Neural crest cell (in vitro differentiated cells): ENCODE data around the gene PIK3CD. TPM values are rescaled to one million over a fixed set of nuclear protein-coding genes. Genes with fewer than 3 reads are reported as not detected.
"Not testable (repeated sequence)": the region's sequence is repeated elsewhere in the genome, so short reads cannot be mapped to it uniquely, and the experiment has no call there.

Experiments used
- DNase-seq: peaks from one replicate; pipeline ENCODE4 v3.0.0; 2021; ENCODE audit warnings: low read depth, mixed read lengths, low spot score
- H3K27ac Mint-ChIP-seq: one replicate; pipeline ENCODE4 v1.8.0; 2021; ENCODE audit warnings: mild to moderate bottlenecking, mixed read lengths; ENCODE audit not compliant: unreplicated experiment
- H3K27me3 Mint-ChIP-seq: 2 replicates; pipeline ENCODE4 v1.8.0; 2021; ENCODE audit warnings: low read depth, mild to moderate bottlenecking, mixed read lengths
- H3K36me3 Mint-ChIP-seq: 2 replicates; pipeline ENCODE4 v1.8.0; 2021; ENCODE audit warnings: low read depth, mild to moderate bottlenecking, mixed read lengths
- H3K4me1 Mint-ChIP-seq: 2 replicates; pipeline ENCODE4 v1.8.0; 2021; ENCODE audit warnings: mixed read lengths
- H3K4me3 Mint-ChIP-seq: one replicate; pipeline ENCODE4 v1.8.0; 2021; ENCODE audit warnings: mild to moderate bottlenecking, mixed read lengths
- H3K9me3 Mint-ChIP-seq: 2 replicates; pipeline ENCODE4 v1.8.0; 2021; ENCODE audit warnings: mixed read lengths
- CTCF ChIP-seq: fragments of 200-600 bp; sonication (generic); conservative IDR thresholded peaks from 2 replicates; pipeline ENCODE4 v1.5.0; 2021; ENCODE audit warnings: antibody characterized with exemption, mild to moderate bottlenecking
- total RNA-seq: library from RNA; stranded (reverse); gene quantifications from 2 replicates; pipeline ENCODE4 v1.2.1, GENCODE V29; 2021

Gene PIK3CD
- total RNA-seq, 1 donor from 2014 or later = 1.9 TPM

GRCh38 chr1:9671377-9672140, 20.0 kb downstream of the PIK3CD start:
- H3K9me3 Mint-ChIP-seq = no peaks in the 10 kb centered on the region
- no peak overlapping the region for H3K4me3 Mint-ChIP-seq
- H3K36me3 Mint-ChIP-seq = no peaks in the 10 kb centered on the region
- no peak for TF ChIP-seq CTCF
- DNase-seq = no peak
- H3K27ac Mint-ChIP-seq = no peak overlapping the region
- peaks cover 4% of the 10 kb centered on the region for H3K27me3 Mint-ChIP-seq
- H3K4me1 Mint-ChIP-seq = no peaks in the 10 kb centered on the region

GRCh38 chr1:9672444-9672843, 20.9 kb downstream of the PIK3CD start:
- Mint-ChIP-seq H3K9me3 (no peaks in the 10 kb centered on the region), H3K27me3 (peaks cover 4% of the 10 kb centered on the region), H3K4me1 (no peaks in the 10 kb centered on the region), H3K27ac (no peak overlapping the region), H3K4me3 (no peak overlapping the region), H3K36me3 (no peaks in the 10 kb centered on the region)
- no peak for DNase-seq
- no peak for TF ChIP-seq CTCF

GRCh38 chr1:9675393-9675792, 23.9 kb downstream of the PIK3CD start:
- no peaks in the 10 kb centered on the region for H3K9me3 Mint-ChIP-seq
- no peaks in the 10 kb centered on the region for H3K36me3 Mint-ChIP-seq
- TF ChIP-seq CTCF = no peak
- H3K27ac Mint-ChIP-seq = no peak overlapping the region
- H3K4me1 Mint-ChIP-seq = no peaks in the 10 kb centered on the region
- DNase-seq = no peak
- no peak overlapping the region for H3K4me3 Mint-ChIP-seq
- H3K27me3 Mint-ChIP-seq = no peaks in the 10 kb centered on the region

- not testable (repeated sequence) for DNase-seq, H3K9me3 Mint-ChIP-seq, H3K4me1 Mint-ChIP-seq, H3K36me3 Mint-ChIP-seq, H3K4me3 Mint-ChIP-seq, H3K27me3 Mint-ChIP-seq, H3K27ac Mint-ChIP-seq
Measured at GRCh38 chr1:9676128-9676527, 24.6 kb downstream of the PIK3CD start.

GRCh38 chr1:9676815-9677393, 25.4 kb downstream of the PIK3CD start:
- DNase-seq = no peak
- H3K9me3 Mint-ChIP-seq = no peaks in the 10 kb centered on the region
- H3K4me3 Mint-ChIP-seq = no peak overlapping the region
- H3K27ac Mint-ChIP-seq = no peak overlapping the region
- TF ChIP-seq CTCF = no peak
- H3K36me3 Mint-ChIP-seq = no peaks in the 10 kb centered on the region
- H3K27me3 Mint-ChIP-seq = no peaks in the 10 kb centered on the region
- H3K4me1 Mint-ChIP-seq = no peaks in the 10 kb centered on the region

- Mint-ChIP-seq H3K4me1 (no peaks in the 10 kb centered on the region), H3K27me3 (peaks cover 3% of the 10 kb centered on the region), H3K4me3 (no peak overlapping the region), H3K36me3 (no peaks in the 10 kb centered on the region), H3K9me3 (no peaks in the 10 kb centered on the region), H3K27ac (no peak overlapping the region)
- TF ChIP-seq CTCF = no peak
- DNase-seq = no peak
Measured at GRCh38 chr1:9680091-9680490, 28.6 kb downstream of the PIK3CD start.
